ENCODE measurements around the gene VCL.
"Not testable (repeated sequence)": the region's sequence is repeated elsewhere in the genome, so short reads cannot be mapped to it uniquely, and the experiment has no call there.

VCL gene

DNA sequence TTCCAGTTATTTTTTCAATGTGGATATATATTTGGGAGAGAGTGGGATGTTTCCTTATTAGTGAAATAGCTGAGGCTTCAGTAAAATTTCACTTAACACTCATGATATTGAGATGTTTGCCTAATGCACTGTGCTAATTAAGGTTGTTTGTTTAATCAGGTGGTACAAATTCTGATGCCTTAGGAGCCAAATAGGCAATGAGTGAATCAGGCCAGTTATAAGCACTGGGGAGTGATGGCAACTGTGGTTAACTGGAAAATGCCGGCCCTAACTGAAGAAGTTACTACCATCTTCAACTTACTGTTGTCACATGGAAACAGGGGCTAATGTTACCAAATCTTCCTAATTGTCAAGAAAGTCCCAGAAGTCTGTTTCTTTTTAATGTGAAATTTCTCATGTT is 32.0 kb downstream of the VCL start:
- H3K4ac ChIP-seq (ENCODE audit: low read depth in 1 of 2, low read length in 2 of 2), result no peak overlapping the region
- H3K79me1 ChIP-seq (replicated peaks; ENCODE audit: low read length, poor library complexity, severe bottlenecking), result no peaks in the 10 kb centered on the region
- H4K8ac ChIP-seq (ENCODE audit: low read length), result no peak overlapping the region
- no peak overlapping the region for H3K4me2 ChIP-seq (ENCODE audit: low read length, poor library complexity, severe bottlenecking)
- H2BK5ac ChIP-seq (ENCODE audit: low read depth, low read length, poor library complexity, severe bottlenecking), result no peak overlapping the region
- H3K4me3 ChIP-seq (ENCODE audit: insufficient read depth in 1 of 2, low read depth in 1 of 2, low read length in 2 of 2), result no peak overlapping the region
- H3K18ac ChIP-seq (ENCODE audit: low read depth in 1 of 2, low read length in 2 of 2), result no peak overlapping the region
- H3K9me3 ChIP-seq (ENCODE audit: control insufficient read depth, low read length), result no peaks in the 10 kb centered on the region
- H3K9ac ChIP-seq (ENCODE audit: low read length), result peak overlapping the region; percentile 11
- no peak overlapping the region for H2BK15ac ChIP-seq (ENCODE audit: low read depth, poor library complexity, severe bottlenecking)
- H3K27ac ChIP-seq (ENCODE audit: low read length, poor library complexity, severe bottlenecking), result no peak overlapping the region
- H3K4me1 ChIP-seq (ENCODE audit: control insufficient read depth, insufficient read depth, low read depth, low read length), result peaks cover 2% of the 10 kb centered on the region
- H4K91ac ChIP-seq (ENCODE audit: low read length), result no peak overlapping the region
- peaks cover 5 to 22% of the 10 kb centered on the region in 2 experiments for H3K36me3 ChIP-seq (ENCODE audit: control insufficient read depth in 1 of 2, insufficient read depth in 2 of 2, low read depth in 1 of 2, low read length in 2 of 2)
- no peak overlapping the region for H2AFZ ChIP-seq (ENCODE audit: low read depth, low read length)
- WGBS, result no CpG with 5 or more reads among the region's 1 CpG
- no peak overlapping the region for H2BK12ac ChIP-seq (ENCODE audit: low read length in 2 of 2)
- no peak overlapping the region for H3K14ac ChIP-seq (ENCODE audit: low read length in 2 of 2)
- no peak for DNase-seq
- H2AK5ac ChIP-seq (ENCODE audit: low read length, severe bottlenecking), result no peak overlapping the region
- H3K23ac ChIP-seq (ENCODE audit: low read length in 2 of 2), result no peak overlapping the region
- H3K27me3 ChIP-seq (ENCODE audit: control insufficient read depth in 1 of 2, insufficient read depth in 1 of 2, low read length in 2 of 2), result no peaks in the 10 kb centered on the region
- H2BK120ac ChIP-seq (ENCODE audit: low read depth, low read length), result no peak overlapping the region

GRCh38 chr10:74032208-74032607 is 34.3 kb downstream of the VCL start:
- H3K4ac ChIP-seq (ENCODE audit: low read depth in 1 of 2, low read length in 2 of 2); H3K9ac ChIP-seq (ENCODE audit: low read length); H2AFZ ChIP-seq (ENCODE audit: low read depth, low read length); H3K14ac ChIP-seq (ENCODE audit: low read length in 2 of 2); H3K4me2 ChIP-seq (ENCODE audit: low read length, poor library complexity, severe bottlenecking); H3K27ac ChIP-seq (ENCODE audit: low read length, poor library complexity, severe bottlenecking); H4K91ac ChIP-seq (ENCODE audit: low read length); H3K4me1 ChIP-seq (ENCODE audit: control insufficient read depth, insufficient read depth, low read depth, low read length); H3K9me3 ChIP-seq (ENCODE audit: control insufficient read depth, low read length); H4K8ac ChIP-seq (ENCODE audit: low read length); H2BK120ac ChIP-seq (ENCODE audit: low read depth, low read length); H2BK5ac ChIP-seq (ENCODE audit: low read depth, low read length, poor library complexity, severe bottlenecking); H3K79me1 ChIP-seq (replicated peaks; ENCODE audit: low read length, poor library complexity, severe bottlenecking); H2AK5ac ChIP-seq (ENCODE audit: low read length, severe bottlenecking); H3K27me3 ChIP-seq (ENCODE audit: control insufficient read depth in 1 of 2, insufficient read depth in 1 of 2, low read length in 2 of 2); H2BK15ac ChIP-seq (ENCODE audit: low read depth, poor library complexity, severe bottlenecking); H3K23ac ChIP-seq (ENCODE audit: low read length in 2 of 2); DNase-seq; H2BK12ac ChIP-seq (ENCODE audit: low read length in 2 of 2); H3K18ac ChIP-seq (ENCODE audit: low read depth in 1 of 2, low read length in 2 of 2); H3K4me3 ChIP-seq (ENCODE audit: insufficient read depth in 1 of 2, low read depth in 1 of 2, low read length in 2 of 2): not testable (repeated sequence)
- H3K36me3 ChIP-seq (ENCODE audit: control insufficient read depth in 1 of 2, insufficient read depth in 2 of 2, low read depth in 1 of 2, low read length in 2 of 2), result peaks cover 7 to 29% of the 10 kb centered on the region in 2 experiments
- 70% methylated on average over 1 of the region's 1 CpG for WGBS

- Histone ChIP-seq H2BK12ac (ENCODE audit: low read length in 2 of 2) (no peak overlapping the region), H3K79me1 (replicated peaks; ENCODE audit: low read length, poor library complexity, severe bottlenecking) (no peaks in the 10 kb centered on the region), H2AK5ac (ENCODE audit: low read length, severe bottlenecking) (no peak overlapping the region), H3K23ac (ENCODE audit: low read length in 2 of 2) (no peak overlapping the region), H4K91ac (ENCODE audit: low read length) (no peak overlapping the region), H3K14ac (ENCODE audit: low read length in 2 of 2) (no peak overlapping the region), H3K4ac (ENCODE audit: low read depth in 1 of 2, low read length in 2 of 2) (no peak overlapping the region), H4K8ac (ENCODE audit: low read length) (no peak overlapping the region), H3K18ac (ENCODE audit: low read depth in 1 of 2, low read length in 2 of 2) (no peak overlapping the region), H3K27ac (ENCODE audit: low read length, poor library complexity, severe bottlenecking) (no peak overlapping the region), H3K4me3 (ENCODE audit: insufficient read depth in 1 of 2, low read depth in 1 of 2, low read length in 2 of 2) (no peak overlapping the region), H2BK5ac (ENCODE audit: low read depth, low read length, poor library complexity, severe bottlenecking) (no peak overlapping the region), H2AFZ (ENCODE audit: low read depth, low read length) (no peak overlapping the region), H3K9ac (ENCODE audit: low read length) (no peak overlapping the region), H3K4me2 (ENCODE audit: low read length, poor library complexity, severe bottlenecking) (no peak overlapping the region), H3K36me3 (ENCODE audit: control insufficient read depth in 1 of 2, insufficient read depth in 2 of 2, low read depth in 1 of 2, low read length in 2 of 2) (peaks cover 9 to 35% of the 10 kb centered on the region in 2 experiments), H3K9me3 (ENCODE audit: control insufficient read depth, low read length) (no peaks in the 10 kb centered on the region), H2BK120ac (ENCODE audit: low read depth, low read length) (no peak overlapping the region), H3K4me1 (ENCODE audit: control insufficient read depth, insufficient read depth, low read depth, low read length) (peaks cover 1% of the 10 kb centered on the region), H2BK15ac (ENCODE audit: low read depth, poor library complexity, severe bottlenecking) (no peak overlapping the region), H3K27me3 (ENCODE audit: control insufficient read depth in 1 of 2, insufficient read depth in 1 of 2, low read length in 2 of 2) (no peaks in the 10 kb centered on the region)
- DNase-seq, result no peak
- 82% methylated on average over 3 of the region's 3 CpGs for WGBS
These were observed 35.2 kb downstream of the VCL start for GRCh38 chr10:74032900-74033655.

DNA sequence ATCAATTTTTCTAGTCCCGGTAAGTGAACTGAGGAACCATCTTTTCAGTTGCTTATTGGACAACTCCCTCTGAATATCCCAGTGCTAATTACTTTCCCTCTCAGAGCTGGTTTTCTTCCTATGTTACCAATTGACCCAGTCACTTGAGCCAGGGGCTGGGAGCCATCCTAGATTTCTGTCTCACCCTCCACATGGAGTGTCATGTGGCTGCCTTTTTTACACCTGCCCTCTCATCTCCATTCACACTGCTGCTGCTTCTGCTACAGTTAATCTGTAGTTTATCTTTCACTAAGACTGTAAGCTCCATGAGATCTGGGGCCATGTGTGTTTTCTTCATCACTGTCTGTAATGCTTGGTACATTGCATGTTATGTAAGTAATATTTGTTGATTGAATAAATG is 35.8 kb downstream of the VCL start:
- Histone ChIP-seq H3K4me1 (ENCODE audit: control insufficient read depth, insufficient read depth, low read depth, low read length) (peaks cover 1% of the 10 kb centered on the region), H3K4ac (ENCODE audit: low read depth in 1 of 2, low read length in 2 of 2) (no peak overlapping the region), H3K79me1 (replicated peaks; ENCODE audit: low read length, poor library complexity, severe bottlenecking) (no peaks in the 10 kb centered on the region), H3K23ac (ENCODE audit: low read length in 2 of 2) (no peak overlapping the region), H4K8ac (ENCODE audit: low read length) (no peak overlapping the region), H2BK15ac (ENCODE audit: low read depth, poor library complexity, severe bottlenecking) (no peak overlapping the region), H3K4me2 (ENCODE audit: low read length, poor library complexity, severe bottlenecking) (no peak overlapping the region), H3K36me3 (ENCODE audit: control insufficient read depth in 1 of 2, insufficient read depth in 2 of 2, low read depth in 1 of 2, low read length in 2 of 2) (peaks cover 10 to 35% of the 10 kb centered on the region in 2 experiments), H3K18ac (ENCODE audit: low read depth in 1 of 2, low read length in 2 of 2) (no peak overlapping the region), H3K9ac (ENCODE audit: low read length) (no peak overlapping the region), H2BK120ac (ENCODE audit: low read depth, low read length) (no peak overlapping the region), H2BK5ac (ENCODE audit: low read depth, low read length, poor library complexity, severe bottlenecking) (no peak overlapping the region), H3K9me3 (ENCODE audit: control insufficient read depth, low read length) (no peaks in the 10 kb centered on the region), H2AFZ (ENCODE audit: low read depth, low read length) (no peak overlapping the region), H3K27ac (ENCODE audit: low read length, poor library complexity, severe bottlenecking) (no peak overlapping the region), H2BK12ac (ENCODE audit: low read length in 2 of 2) (no peak overlapping the region), H3K14ac (ENCODE audit: low read length in 2 of 2) (no peak overlapping the region), H3K4me3 (ENCODE audit: insufficient read depth in 1 of 2, low read depth in 1 of 2, low read length in 2 of 2) (no peak overlapping the region), H3K27me3 (ENCODE audit: control insufficient read depth in 1 of 2, insufficient read depth in 1 of 2, low read length in 2 of 2) (no peaks in the 10 kb centered on the region), H2AK5ac (ENCODE audit: low read length, severe bottlenecking) (no peak overlapping the region), H4K91ac (ENCODE audit: low read length) (no peak overlapping the region)
- WGBS, result 95% methylated on average over 1 of the region's 1 CpG
- no peak for DNase-seq

Data from mesenchymal stem cell (in vitro differentiated cells and primary cell).